Measurements from ENCODE around the gene TFF1.

The TFF1 gene

DNA sequence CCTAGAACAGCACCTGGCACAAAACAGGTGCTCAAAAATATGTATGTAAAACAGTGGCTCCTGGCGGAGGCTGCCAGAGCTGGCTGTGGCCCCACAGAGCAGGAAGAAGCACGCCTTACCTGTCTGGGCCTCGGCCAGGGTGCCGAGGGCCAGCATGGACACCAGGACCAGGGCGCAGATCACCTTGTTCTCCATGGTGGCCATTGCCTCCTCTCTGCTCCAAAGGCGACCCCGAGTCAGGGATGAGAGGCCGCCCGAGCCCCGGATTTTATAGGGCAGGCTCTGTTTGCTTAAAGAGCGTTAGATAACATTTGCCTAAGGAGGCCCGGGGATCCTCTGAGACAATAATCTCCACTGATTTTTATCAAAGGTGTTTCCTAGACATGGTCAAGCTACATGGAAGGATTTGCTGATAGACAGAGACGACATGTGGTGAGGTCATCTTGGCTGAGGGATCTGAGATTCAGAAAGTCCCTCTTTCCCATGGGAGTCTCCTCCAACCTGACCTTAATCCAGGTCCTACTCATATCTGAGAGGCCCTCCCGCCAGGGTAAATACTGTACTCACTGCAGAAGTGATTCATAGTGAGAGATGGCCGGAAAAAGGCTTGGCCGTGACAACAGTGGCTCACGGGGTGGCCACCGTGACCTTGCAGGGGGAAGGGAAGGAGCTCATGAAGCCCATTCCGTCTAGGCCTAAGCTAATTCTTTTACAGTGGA, at the start of gene TFF1:
Gene TFF1 (minus strand): TSS at position 244 of the 719 bp plus-strand sequence. CDS start 40 bp downstream, at position 204.
- no peak within 1 kb of the TSS for H3K4me3 ChIP-seq (ENCODE audit: low read length)
- no peak for DNase-seq (ENCODE audit: low read depth)
- TF ChIP-seq, protein P1, sequence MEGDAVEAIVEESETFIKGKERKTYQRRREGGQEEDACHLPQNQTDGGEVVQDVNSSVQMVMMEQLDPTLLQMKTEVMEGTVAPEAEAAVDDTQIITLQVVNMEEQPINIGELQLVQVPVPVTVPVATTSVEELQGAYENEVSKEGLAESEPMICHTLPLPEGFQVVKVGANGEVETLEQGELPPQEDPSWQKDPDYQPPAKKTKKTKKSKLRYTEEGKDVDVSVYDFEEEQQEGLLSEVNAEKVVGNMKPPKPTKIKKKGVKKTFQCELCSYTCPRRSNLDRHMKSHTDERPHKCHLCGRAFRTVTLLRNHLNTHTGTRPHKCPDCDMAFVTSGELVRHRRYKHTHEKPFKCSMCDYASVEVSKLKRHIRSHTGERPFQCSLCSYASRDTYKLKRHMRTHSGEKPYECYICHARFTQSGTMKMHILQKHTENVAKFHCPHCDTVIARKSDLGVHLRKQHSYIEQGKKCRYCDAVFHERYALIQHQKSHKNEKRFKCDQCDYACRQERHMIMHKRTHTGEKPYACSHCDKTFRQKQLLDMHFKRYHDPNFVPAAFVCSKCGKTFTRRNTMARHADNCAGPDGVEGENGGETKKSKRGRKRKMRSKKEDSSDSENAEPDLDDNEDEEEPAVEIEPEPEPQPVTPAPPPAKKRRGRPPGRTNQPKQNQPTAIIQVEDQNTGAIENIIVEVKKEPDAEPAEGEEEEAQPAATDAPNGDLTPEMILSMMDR (conservative IDR thresholded peaks at IDR 0.05; ENCODE audit: low read depth, low read length), result no peak

DNA sequence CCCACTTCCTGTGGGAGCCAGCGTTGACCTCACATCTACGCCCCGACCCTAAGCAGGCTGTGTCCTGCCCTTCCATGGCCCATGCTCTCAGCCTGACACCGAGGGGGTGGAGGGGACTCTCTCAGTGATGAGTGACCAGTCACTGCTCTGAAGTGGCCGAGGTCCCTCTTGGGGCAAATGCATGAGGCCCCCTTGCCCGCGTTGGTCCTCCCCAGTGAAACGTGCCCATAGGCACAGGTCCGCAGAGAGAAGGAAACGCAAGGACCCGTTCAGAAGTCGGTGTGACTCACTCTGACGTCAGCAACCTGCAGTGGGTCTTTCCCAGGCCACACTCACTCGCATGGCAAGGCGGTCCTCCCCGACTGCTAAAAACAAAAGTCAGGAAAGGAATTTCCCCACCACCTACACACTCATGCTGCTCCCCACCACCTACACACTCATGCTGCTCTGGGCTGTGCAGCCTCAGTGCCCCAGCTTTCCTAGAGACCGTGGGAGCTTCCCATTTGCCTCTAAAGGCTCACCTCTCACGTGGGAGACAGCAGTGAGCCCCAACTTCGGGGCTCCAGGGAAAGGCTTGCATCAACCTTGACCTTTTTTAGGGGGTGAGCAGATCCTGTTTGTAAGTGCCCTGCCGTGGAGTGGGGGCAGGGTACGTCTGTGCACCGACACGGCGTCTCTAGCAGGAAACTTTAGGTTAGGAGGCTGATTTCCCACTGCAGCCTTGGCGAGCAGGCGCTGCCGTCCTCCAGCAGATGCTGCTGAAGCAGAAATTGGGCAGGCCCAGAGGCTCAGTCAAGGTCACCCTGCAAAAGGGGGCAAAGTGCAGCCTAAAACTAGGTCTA, 48.8 kb upstream of the TFF1 start:
- DNase-seq (ENCODE audit: low read depth), result no peak
- TF ChIP-seq, protein P1 (conservative IDR thresholded peaks at IDR 0.05; ENCODE audit: low read depth, low read length), result no peak
- H3K4me3 ChIP-seq (ENCODE audit: low read length), result no peak overlapping the region

- no peak overlapping the region for H3K4me3 ChIP-seq (ENCODE audit: low read length)
- TF ChIP-seq, protein P1 (conservative IDR thresholded peaks at IDR 0.05; ENCODE audit: low read depth, low read length), result no peak
- no peak for DNase-seq (ENCODE audit: low read depth)
Measured at GRCh38 chr21:42414553-42414927, 48.2 kb upstream of the TFF1 start.

GRCh38 chr21:42414066-42414465, 47.7 kb upstream of the TFF1 start:
- DNase-seq (ENCODE audit: low read depth), result no peak
- TF ChIP-seq, protein P1 (conservative IDR thresholded peaks at IDR 0.05; ENCODE audit: low read depth, low read length), result no peak
- no peak overlapping the region for H3K4me3 ChIP-seq (ENCODE audit: low read length)

GRCh38 chr21:42413500-42413899, 47.2 kb upstream of the TFF1 start:
- no peak for DNase-seq (ENCODE audit: low read depth)
- TF ChIP-seq, protein P1 (conservative IDR thresholded peaks at IDR 0.05; ENCODE audit: low read depth, low read length), result no peak

GRCh38 chr21:42413093-42413492, 46.8 kb upstream of the TFF1 start:
- DNase-seq (ENCODE audit: low read depth), result no peak
- TF ChIP-seq, protein P1 (conservative IDR thresholded peaks at IDR 0.05; ENCODE audit: low read depth, low read length), result no peak
- no peak overlapping the region for H3K4me3 ChIP-seq (ENCODE audit: low read length)

More at GRCh38 chr21:42413500-42413899, 47.2 kb upstream of the TFF1 start:
- H3K4me3 ChIP-seq (ENCODE audit: low read length), result no peak overlapping the region
